NCI-H1436 treated with DMSO at 0.1 percent for 48 hours (cell line): Measurements from ENCODE around the gene SOX1.

ENCODE experiments used
- DNase-seq: peaks from one replicate; lab custom pipeline; 2025; lab: John Stamatoyannopoulos, UW

The SOX1 gene

GRCh38 chr13:112072534-112073244, 5.7 kb downstream of the SOX1 start:
- no peak for DNase-seq

- DNase-seq: no peak
Observed at GRCh38 chr13:112073245-112074138, 6.5 kb downstream of the SOX1 start.

DNA sequence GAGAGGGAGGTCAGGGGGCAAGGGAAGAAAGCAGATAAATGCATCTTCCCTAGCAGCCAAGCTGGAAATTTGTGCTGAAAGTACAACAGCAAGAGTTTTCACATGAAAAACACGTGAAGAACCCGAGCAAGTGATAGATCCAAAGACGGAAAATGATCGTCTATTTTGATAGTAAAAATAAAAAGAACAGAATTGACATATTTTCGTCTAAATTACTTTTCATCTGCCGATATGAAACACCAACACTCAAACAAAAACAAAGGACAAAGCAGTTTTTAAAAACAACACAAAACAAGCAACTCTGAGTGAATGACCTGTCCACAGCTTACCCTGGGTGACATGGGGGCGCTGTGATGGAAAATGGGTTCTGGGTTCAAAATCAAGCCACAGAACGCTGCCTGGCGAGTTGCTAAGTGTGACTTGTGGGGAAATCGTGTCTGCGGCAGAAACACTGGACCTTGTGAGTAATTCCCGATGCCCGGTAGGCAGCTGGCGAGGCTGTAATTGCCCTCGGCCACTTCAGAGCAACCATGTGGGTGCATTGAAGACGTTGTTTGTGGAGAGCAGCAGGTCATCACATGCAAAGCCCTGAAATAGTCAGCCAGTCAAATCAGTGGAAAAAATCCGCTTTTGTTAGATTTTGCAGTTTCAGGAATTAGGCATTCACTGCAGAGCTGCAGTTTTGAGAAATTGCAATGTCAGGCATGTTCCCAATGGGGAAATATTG, 7.4 kb downstream of the SOX1 start:
- no peak for DNase-seq

- DNase-seq: no peak
Observed at GRCh38 chr13:112077729-112078128, 10.8 kb downstream of the SOX1 start.

DNA sequence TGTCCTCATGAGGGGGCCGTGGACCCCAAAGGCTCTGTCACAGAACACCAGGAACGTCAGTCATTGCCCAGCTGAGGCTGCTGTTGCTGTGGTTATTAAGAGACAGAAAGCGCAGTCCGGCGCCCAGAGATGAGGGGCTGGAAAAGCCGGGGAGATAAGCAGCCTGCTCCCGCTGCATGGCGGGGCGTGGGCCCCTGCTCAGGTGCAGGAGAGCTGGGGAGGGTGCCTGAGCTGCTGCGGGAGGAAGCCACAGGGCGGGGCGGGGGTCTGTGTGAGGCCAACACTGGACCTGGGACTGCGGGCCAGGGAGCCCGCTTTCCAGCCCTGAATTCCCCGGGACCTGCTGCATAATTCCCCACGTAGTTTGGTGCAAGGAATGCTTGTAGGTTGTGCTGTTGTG, 11.3 kb downstream of the SOX1 start:
- no peak for DNase-seq

GRCh38 chr13:112078879-112079531, 12.1 kb downstream of the SOX1 start:
- DNase-seq: no peak

GRCh38 chr13:112079696-112080095, 12.7 kb downstream of the SOX1 start:
- no peak for DNase-seq

DNA sequence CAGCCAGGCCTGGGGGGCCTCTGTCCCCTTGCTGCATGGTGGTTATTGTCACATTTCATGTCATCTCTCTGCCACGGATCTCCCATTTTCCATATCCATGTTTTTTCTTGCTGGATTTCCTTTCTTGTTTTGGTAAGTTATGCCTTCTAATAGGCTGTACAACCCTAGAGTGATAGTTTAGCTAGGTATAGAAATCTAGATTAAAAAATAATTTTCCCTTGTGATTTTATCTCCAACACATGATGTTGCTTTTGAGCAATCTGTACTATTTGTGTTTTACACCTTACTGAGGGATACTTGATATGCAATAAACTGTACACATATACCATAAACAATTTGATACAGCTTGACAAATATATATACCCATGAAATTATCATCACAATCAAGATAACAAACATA, 17.0 kb downstream of the SOX1 start:
- DNase-seq: no peak

DNA sequence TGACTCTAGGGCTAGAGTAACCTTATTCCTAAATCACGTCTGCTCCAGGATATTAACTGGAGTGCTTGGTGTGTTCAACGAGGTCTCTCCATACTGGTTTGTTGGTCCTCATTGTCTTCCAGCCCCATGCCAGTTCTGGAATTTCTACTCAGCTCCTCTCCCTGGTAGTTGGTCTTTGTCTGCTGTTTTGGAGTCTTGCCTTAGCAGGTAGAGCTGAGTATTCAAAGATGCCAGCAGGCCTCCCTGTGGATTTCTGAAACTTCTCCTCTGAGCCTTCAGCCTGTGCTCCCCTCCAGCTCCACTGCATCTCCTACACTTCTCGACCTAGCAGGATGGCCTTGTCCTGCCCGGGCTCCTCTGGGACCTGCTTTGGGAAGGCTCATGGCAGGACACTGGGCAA, 25.5 kb downstream of the SOX1 start:
- no peak for DNase-seq

DNA sequence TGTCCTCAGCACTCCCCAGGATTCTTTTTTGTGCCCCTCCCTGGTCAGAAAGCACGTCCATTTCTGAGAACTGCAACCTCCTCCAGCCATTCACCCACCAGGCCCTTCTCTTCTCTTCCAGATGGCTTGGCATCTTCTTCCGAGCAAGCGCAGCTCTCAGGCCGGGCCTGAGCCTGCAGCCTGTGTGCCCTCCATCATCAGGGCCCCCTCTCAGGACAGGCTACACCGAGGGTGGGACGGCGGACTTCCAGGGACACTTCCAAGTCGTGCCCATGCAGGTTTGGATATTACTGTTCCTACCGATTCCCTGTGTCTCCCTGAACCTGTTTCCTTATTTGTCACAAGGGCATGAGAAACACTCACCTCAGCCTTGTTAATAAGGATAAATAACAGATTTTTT, 28.4 kb downstream of the SOX1 start:
- DNase-seq: no peak

DNA sequence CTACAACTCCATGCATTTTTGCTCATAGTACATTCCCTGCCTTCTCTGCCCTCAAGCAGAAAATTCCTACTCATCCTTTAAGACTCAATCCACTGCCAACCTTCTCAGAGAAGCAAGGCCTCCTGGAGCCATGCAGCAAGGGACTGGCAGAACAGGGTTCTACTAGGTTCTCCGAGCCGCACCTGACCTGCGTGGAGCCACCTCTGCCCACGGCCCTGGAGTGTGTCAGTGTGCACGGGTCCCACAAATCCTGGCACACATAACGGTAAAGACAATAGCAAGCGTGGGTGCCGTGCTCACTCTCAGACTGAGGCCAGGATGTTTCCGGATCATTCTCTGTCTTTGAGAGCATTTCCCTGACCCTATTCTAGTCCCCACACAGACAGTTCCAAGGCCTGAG, 30.0 kb downstream of the SOX1 start:
- DNase-seq: no peak

DNA sequence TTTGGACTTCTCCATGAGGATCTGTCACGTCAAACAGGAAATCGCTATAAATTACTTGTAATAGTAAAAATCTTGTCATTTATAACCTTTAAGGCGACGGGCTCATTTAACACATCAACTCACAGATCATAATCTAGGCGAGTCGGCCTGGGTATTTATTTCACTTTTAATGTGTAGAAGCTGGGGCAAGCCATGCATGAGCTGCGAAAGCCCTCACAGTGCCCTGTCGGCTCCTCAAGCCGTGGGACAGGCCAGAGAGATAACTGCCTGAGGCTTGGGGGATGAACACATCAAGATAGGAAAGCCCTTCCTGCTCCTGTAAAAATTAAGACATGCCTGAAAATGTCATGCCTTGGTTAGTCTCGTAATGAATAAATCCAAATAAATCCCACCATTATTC, 30.8 kb downstream of the SOX1 start:
- no peak for DNase-seq

DNA sequence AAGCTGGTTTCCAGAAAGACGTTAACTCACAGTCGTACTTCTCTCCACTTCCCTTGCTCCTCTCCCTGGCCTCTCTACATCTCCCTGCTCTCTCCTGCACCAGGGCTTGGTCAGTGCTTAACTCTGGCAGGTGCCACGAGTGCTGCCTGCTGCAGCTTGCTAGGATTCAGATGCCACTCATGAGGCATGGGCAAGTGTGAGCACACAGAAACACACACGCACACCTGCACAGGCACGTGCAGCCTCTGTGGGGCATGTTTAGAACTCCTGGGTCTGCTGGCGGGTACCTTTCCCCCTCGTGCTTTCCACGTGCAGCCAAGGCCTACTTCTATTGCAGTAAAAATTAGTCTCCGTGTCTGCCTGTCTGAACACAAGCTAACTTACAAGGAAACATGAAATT, 31.8 kb downstream of the SOX1 start:
- DNase-seq: no peak

GRCh38 chr13:112101360-112101930, 34.5 kb downstream of the SOX1 start:
- DNase-seq: no peak

GRCh38 chr13:112102243-112102642, 35.3 kb downstream of the SOX1 start:
- peak; percentile 79 for DNase-seq

DNA sequence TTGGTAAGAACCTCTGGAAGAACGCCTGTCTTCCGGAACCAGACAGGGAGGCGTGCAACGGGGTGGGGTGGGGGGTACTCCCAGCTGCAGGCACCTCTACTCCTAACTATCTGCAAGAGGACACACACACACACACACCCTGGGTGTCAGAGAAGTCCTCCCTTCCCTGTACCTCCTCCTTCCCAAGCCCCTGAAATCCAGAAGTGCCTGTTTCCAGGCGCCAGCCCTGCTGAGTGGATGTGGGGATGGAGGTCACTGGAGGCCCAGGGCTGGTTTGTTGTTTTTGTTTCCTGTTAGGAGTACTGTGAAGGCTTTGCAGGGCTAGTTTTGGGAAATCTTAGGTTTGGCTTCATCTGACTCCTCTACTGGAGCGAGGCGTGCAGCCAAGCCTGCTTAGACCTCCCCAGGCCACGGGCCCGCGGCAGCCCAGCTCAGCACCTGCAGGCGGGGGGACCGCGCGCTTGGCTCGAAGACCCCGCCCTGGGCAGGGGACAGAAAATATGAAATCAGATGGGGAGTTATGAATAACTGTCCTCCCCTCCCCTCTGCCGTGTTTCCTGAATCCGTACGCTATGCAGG, 36.4 kb downstream of the SOX1 start:
- no peak for DNase-seq

DNA sequence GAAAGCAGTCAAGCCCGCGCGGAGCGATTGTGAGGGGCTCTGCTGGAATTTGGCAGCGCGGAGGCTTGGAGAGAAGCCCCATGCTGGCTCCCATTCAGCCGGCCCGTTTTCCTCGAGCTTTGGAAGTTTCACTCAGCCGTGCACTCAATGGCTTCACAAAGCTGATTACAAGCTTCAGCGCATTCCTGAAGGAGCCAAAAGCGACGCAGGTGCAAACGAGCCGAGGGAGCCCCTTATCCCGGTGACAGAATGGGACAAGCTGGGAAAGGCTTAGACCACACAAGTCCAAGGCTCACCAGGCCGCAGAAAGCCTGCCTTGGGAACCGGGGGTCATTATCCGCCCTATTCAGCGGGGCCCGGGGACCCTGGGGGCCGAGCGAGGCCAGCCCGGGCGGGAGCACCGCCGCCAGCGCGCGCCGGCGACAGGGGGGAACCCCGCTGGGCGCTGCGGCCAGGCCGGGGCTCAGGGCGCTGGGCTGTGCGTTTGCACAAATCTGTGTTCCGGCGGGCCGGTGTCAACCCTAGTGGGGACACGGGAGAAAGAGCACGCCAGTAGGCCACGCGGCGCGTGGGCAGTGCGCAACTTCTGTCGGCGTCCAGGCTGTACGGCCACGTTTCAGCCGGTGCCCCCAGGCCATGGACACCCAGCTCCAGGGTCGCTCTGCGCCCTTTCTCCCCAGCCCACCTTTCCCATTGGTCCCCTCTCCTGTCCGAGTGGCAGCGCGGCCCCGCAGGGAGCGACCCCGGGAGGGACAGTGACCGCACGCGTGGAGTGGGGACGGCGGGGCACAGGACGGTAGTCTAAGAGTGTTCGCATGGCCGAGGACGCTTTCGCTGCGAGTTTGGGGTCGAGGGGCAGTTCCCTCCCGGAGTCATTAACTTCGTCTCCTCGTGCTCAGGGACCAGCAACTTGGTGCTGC, 37.3 kb downstream of the SOX1 start:
- no peak for DNase-seq

DNA sequence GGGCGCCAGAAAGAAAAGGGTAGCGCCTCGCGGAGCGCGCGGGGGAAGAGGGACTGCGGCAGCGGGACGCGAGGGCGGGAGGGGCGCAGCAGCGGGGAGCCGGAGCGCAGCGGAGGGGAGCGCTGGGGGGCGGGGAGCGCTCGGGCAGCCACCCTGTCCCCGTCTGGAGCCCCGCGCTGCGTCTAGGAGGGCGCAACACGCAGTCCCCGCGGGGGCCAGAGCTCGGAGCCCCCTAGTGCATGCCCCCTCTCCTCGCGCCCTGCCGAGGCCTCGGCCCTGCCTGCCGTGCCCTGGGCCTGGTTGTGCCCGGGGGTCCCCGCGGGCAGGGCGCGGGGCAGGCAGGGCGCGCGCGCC, 37.9 kb downstream of the SOX1 start:
- no peak for DNase-seq

- no peak for DNase-seq
Observed at GRCh38 chr13:112105244-112105681, 38.3 kb downstream of the SOX1 start.

DNA sequence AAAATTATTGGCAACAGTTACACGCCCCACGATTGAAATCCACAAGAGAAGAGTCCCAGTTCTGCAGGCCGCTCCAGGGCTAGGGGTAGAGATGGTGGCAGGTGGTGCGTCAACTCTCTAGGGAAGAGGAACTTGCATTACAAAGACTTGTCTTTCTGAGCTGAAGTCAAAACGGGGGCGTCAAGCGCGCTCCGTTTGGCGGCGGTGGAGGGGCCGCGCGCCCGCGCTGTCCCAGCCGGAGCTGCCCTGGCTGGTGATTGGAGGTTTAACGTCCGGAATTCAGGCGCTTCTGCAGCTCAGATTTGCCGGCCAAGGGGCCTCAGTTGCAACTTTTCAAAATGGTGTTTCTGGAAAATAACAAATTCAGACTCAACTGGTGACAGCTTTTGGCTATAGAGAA, 38.9 kb downstream of the SOX1 start:
- DNase-seq: no peak
